PFSK-1 (cell line): Measurements from ENCODE around the gene REPS2.

Experiments used
- FOXP2 ChIP-seq: optimal IDR thresholded peaks from 2 replicates; pipeline ENCODE3; 2011; ENCODE audit warnings: borderline replicate concordance, control low read depth, inconsistent platforms; ENCODE audit not compliant: insufficient read depth; ENCODE audit errors: extremely low read length, extremely low read depth
- POLR2AphosphoS5 ChIP-seq: IDR thresholded peaks from 2 replicates; pipeline ENCODE4 v1.6.1; 2012; ENCODE audit warnings: low read depth, mild to moderate bottlenecking, control low read depth, low read length, moderate library complexity
- SIN3A ChIP-seq: IDR thresholded peaks from 2 replicates; pipeline ENCODE4 v1.6.1; 2012; ENCODE audit warnings: mild to moderate bottlenecking, low read length, moderate library complexity, borderline replicate concordance; ENCODE audit not compliant: insufficient read depth
- TAF1 ChIP-seq: IDR thresholded peaks from 2 replicates; pipeline ENCODE4 v1.6.1; 2012; ENCODE audit warnings: low read length, control low read depth, borderline replicate concordance; ENCODE audit not compliant: insufficient read depth
- TF ChIP-seq, protein P1 (sequence below), 2 experiments: IDR thresholded peaks; 2 replicates each; pipeline versions ENCODE4 v1.6.1 to v1.8.0; 2011 to 2012; ENCODE audit warnings: low read depth in 2 of 2, low read length in 2 of 2, control low read depth in 1 of 2, inconsistent platforms in 1 of 2, mild to moderate bottlenecking in 1 of 2, moderate library complexity in 1 of 2; ENCODE audit not compliant: insufficient read depth in 1 of 2

Gene REPS2

DNA sequence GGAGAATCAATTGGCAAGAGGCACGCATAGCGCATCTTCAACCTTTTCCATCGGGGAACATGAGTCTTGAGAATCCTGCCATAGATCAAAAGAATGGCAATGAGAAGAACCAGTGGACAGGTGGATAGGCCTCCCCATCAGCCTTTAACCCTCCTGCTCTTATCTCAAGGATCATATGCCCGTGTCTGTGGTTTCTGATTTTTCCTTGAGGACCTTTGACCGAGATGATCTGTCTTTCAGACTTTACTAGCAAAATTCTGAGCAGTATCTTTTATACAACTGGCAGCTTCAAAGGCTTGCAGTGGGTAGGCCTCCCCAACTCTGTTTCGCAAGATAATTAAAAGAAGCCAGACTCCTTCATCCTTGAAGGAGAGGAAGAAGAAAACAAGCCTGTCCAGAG lies 174.4 kb downstream of the REPS2 start:
- TF ChIP-seq POLR2AphosphoS5: no peak
- TF ChIP-seq TAF1: no peak
- TF ChIP-seq FOXP2: no peak
- no peak for TF ChIP-seq SIN3A
- TF ChIP-seq, protein P1, sequence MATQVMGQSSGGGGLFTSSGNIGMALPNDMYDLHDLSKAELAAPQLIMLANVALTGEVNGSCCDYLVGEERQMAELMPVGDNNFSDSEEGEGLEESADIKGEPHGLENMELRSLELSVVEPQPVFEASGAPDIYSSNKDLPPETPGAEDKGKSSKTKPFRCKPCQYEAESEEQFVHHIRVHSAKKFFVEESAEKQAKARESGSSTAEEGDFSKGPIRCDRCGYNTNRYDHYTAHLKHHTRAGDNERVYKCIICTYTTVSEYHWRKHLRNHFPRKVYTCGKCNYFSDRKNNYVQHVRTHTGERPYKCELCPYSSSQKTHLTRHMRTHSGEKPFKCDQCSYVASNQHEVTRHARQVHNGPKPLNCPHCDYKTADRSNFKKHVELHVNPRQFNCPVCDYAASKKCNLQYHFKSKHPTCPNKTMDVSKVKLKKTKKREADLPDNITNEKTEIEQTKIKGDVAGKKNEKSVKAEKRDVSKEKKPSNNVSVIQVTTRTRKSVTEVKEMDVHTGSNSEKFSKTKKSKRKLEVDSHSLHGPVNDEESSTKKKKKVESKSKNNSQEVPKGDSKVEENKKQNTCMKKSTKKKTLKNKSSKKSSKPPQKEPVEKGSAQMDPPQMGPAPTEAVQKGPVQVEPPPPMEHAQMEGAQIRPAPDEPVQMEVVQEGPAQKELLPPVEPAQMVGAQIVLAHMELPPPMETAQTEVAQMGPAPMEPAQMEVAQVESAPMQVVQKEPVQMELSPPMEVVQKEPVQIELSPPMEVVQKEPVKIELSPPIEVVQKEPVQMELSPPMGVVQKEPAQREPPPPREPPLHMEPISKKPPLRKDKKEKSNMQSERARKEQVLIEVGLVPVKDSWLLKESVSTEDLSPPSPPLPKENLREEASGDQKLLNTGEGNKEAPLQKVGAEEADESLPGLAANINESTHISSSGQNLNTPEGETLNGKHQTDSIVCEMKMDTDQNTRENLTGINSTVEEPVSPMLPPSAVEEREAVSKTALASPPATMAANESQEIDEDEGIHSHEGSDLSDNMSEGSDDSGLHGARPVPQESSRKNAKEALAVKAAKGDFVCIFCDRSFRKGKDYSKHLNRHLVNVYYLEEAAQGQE (IDR thresholded peaks at IDR 0.05; ENCODE audit: insufficient read depth in 1 of 2, low read depth in 2 of 2, low read length in 2 of 2): no peak

DNA sequence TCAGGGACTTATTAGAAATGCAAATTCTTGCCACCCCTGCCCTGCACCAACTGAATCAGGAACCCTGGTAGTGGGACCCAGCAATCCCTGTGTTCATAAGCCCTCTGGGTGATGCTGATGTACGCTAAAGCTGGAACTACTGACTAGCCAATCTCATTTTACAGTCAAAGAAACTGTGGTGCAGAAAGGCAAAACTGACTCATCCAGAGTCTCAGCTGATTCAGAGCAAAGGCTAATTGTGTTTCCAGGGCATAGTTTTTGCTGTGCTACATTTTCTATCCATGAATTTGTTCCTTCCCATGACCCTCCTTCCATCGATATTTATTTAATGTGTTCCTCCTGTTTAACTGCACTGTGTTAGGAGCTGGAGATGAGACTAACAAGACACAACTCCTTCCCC lies 207.5 kb downstream of the REPS2 start:
- no peak for TF ChIP-seq TAF1
- TF ChIP-seq FOXP2: no peak
- no peak for TF ChIP-seq SIN3A
- TF ChIP-seq POLR2AphosphoS5: no peak
- TF ChIP-seq, protein P1 (IDR thresholded peaks at IDR 0.05; ENCODE audit: insufficient read depth in 1 of 2, low read depth in 2 of 2, low read length in 2 of 2): no peak

DNA sequence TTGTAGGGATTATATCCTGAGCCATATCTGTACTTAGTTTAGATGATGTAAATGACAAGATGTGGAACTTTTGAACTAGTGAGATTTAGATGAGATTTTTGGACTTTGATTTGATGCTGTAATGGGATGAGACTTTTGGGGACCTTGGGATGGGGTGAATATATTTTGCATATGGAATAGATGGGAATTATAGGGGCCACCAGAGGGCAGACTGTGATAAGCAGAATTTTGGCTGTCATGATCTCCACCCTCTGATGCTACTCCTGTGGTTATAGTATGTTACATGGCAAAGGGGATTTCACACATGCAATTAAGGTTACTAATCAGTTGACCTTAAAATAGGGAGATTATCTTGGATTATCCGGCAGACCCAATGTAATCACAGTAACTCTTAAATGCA lies 214.5 kb downstream of the REPS2 start:
- TF ChIP-seq, protein P1 (IDR thresholded peaks at IDR 0.05; ENCODE audit: insufficient read depth in 1 of 2, low read depth in 2 of 2, low read length in 2 of 2): no peak
- no peak for TF ChIP-seq SIN3A
- no peak for TF ChIP-seq FOXP2
- TF ChIP-seq POLR2AphosphoS5: no peak

DNA sequence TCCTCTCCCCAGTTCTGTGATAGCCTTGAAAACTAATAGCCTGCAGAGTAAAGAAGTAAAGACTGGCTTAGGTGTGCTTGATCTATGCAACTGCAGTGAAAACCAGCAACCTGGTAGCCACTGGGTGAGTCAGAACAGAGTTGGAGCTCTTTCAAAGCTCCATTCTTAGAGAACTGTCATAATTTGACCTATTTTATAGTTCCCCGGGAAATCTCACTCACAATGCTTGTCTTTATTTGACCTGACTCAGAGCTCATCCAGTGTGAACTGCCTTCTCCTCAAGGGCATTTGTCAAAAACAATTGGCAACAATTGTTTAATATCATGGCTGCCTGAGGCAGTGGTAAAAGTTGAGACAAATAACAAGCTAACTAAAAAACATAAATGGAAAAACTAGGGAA lies 215.5 kb downstream of the REPS2 start:
- TF ChIP-seq TAF1 (no peak), POLR2AphosphoS5 (no peak), SIN3A (no peak), FOXP2 (no peak)

DNA sequence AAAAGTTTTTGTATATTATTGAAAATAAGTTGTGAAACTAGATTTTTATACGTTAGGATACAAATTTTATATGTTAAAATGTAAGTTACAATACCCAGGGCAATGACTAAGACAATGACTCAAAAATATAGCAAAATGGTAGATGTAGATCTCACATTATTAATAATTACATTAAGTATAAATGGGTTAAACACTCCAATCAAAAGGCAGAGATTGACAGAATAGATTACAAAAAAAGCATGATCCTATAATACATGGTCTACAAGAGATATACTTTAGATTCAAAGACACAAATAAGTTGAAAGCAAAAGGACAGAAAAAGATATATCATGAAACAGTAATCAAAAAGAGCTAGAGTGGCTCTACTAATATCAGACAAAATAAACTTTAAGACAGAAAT lies 217.6 kb downstream of the REPS2 start:
- TF ChIP-seq, protein P1 (IDR thresholded peaks at IDR 0.05; ENCODE audit: insufficient read depth in 1 of 2, low read depth in 2 of 2, low read length in 2 of 2): no peak
- no peak for TF ChIP-seq POLR2AphosphoS5
- no peak for TF ChIP-seq FOXP2
- no peak for TF ChIP-seq SIN3A
- no peak for TF ChIP-seq TAF1
